HG02642 (cell line): ENCODE measurements around the gene FAM83D.

ENCODE experiments used
- ATAC-seq: cut with Tn5 transposase; IDR thresholded peaks from one replicate; pipeline ENCODE4 v1.9.1; 2021; ENCODE audit warnings: mild to moderate bottlenecking; ENCODE audit not compliant: unreplicated experiment, poor library complexity

FAM83D gene

DNA sequence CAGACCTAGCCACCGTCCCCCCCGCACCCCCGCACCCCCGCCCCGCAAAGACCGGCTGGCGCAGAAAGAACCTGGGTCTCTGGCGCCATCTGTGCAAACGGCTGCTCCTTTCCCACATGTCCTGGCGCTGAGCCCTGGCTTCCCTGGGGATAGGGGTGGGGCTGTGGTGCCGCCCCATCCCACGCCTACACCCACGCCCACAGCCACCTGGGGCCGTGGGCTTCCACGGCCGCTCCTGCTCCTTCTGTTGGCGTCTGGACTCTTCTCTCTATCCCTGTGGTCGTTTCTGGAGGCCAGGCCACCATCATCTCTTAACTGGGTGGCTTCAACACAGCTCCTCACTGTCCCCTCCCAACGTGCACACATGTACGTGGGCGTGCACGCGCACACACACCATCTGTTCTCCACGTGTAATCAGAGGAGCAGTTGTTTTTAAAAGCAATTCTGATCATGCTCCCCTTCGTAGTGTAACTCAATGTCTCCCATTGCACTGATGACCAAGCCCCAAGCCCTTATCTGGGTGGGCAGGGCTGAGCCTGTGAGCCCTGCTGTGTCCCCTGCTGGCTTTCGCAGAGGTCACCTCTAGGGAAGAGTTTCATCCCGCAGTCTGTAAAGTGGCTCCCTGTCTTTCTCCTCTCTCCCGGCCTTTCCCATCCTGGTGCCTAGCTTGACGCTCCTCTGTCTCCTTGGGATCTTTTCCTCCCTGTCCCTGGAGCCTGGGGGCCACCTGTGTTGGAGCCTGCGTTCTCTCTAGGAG, 31.9 kb upstream of the FAM83D start:
- ATAC-seq = no peak

DNA sequence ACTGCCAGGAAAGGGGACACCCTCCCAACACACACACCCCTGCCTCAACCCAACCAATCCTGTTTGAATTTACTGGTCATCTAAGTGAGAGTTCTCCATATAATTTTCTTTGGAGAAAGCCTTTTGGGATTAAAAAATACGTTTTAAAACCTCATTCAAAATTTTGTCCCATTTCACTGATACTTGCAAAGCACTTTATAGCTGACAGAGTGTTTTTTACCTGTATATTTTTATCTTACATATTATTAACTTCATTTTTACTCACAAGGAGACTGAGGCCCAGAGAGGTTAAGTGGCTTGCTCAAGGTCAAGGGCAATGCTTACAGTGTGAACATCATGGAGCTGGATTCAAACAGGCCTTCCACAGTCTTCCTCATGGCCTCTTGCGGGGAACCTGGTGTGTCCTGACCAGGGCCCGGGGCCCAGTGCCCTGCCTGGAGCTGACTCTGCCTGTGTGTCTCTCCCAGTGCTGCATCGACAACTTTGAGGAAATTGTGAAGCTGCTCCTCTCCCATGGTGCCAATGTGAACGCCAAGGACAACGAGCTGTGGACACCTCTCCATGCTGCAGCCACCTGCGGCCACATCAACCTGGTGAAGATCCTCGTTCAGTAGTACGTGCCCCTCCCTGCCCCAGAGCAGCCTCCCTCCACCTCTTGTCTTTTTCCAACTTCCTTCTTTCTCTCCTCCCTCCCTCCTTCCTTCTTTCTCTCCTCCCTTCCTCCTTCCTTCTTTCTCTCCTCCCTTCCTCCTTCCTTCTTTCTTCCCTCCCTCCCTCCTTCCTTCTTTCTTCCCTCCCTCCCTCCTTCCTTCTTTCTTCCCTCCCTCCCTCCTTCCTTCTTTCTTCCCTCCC, 30.9 kb upstream of the FAM83D start:
- ATAC-seq = no peak

DNA sequence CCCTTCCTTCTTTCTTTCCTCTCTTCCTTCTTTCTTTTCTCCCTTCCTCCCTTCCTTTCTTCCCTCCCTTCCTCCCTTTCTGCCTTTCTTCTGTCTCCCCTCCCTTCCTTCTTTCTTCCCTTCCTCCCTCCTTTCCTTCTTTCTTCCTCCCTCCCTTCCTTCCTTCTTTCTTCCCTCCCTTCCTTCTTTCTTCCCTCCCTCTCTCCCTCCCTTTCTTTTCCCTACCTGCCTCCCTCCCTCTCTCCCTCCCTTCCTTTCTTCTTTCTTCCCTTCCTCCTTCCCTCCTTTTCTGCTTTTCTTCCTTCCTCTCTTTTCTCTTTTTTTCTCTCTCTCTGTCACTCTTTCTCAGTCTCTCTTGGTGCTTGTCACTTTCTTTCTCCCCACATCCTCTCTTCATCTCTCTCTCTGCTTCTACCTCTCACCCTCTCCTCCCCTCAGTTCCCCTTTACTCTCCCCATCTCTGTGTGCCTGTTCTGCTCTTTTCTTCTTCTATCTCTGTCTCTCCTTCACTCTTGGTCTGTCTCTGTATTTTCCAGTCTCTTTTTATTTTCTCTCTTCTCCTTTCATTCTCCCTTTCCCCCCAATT, 30.1 kb upstream of the FAM83D start:
- ATAC-seq = no peak

DNA sequence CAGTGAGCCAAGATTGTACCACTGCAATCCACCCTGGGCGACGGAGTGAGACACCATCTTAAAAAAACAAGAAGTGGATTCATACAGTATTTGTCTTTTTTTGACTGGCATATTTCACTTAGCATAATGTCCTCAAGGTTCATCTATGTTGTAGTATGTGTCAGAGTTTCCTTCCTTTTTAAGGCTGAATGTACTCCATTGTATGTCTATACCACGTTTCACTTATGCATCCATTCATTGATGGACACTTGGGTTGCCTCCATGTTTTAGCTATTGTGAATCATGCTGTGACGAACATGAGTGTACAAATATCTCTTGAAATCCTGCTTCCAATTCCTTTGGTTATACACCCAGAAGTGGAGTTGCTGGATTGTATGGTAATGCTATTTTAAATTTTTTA, 28.9 kb upstream of the FAM83D start:
- no peak for ATAC-seq

DNA sequence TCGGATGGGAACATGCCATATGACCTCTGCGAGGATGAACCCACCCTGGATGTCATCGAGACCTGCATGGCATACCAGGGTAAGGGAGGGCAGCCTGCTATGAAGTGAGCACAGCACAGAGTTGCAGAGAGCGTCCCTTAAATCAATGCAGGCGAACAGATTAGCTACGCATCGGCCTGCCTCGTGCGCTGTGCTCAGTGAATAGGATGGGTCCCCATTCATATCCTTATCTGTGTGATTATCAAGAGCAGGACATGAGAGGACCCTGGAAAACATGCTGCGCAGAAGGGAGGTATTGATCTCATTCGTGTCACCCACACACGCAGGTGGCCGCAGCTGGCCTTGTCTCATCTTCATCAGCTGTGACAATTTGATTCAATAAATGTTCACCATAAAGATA, 25.6 kb upstream of the FAM83D start:
- no peak for ATAC-seq

DNA sequence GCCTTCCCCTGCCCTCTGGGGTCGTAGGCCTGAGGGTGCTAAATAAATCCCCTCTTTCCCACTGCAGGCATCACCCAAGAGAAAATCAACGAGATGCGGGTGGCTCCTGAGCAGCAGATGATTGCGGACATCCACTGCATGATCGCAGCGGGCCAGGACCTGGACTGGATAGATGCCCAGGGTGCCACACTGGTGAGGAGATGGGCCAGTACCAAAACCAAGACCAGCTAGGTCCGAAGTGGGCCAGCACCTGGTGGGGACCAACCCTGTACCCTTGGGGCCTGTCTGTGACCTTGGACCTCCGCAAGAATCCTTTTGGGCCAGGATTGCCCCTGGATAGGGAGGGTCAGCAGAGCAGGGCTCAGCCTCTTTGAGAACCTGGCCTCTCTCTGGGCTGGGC, 23.6 kb upstream of the FAM83D start:
- no peak for ATAC-seq

DNA sequence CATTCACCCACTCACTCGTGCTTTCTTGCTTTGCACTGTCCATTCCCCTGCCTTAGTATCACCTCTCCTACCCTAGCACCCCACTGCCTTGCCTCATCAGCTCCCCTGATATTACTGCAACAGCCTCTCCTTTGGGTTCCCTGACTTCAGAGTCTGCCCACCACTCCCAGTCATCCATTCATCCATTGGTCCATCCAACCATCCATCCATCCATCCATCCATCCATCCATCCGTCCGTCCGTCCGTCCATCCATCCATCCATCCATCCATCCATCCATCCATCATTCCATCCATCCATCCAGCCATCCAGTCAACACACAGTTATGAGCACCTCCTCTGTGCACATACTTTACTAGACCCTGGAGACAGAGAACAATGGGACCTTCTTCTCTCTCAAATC, 22.9 kb upstream of the FAM83D start:
- ATAC-seq = no peak

DNA sequence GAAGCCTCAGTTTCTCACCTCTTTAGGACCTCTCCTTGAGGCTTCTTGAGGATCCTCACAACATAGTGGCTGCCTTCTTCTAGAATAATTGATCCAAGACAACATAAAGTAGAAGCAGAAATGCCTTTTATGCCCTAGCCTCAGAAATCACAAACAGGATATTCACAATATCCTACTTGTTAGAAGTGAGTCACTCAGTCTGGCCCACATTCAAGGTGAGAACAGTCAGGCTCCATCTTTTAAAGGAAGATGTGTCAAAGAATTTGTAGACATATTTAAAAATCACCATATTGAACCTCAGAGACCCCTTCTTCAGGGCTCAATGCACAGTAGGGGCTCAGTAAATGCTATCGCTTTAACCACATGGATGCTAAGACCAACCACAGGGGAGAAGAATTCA, 20.8 kb upstream of the FAM83D start:
- ATAC-seq = no peak

DNA sequence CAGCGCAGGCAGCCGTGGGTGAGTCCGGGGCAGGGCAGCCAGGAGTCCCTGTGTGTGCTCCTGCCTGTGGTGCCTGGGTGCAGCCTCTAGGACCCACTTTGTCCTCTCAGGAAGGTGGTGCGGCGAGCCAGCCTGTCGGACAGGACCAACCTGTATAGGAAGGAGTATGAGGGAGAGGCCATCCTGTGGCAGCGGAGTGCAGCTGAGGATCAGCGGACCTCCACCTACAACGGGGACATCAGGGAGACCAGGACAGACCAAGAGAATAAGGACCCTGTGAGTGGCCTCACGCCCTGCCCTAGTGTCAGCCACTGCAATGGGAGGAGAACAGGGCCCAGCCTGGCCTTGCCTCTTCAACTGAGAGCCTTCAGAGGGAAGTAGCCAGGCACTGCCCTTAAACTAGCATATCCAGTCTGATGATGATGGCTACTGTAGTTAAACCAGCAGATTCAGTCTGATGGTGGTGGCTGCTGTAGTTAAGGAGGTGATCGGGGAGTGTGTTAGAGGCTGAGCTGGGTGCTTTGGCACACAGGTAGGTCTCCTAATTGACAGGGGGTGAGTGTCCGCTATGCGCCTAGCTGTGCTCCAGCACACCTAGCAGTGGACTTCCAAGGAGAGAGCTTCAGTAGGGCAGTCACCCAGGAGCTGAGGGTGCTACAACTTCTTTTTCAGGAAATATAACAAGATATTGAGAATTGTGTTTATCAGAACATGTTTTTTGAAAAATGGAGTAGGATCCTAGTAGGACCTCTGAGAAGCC, 18.1 kb upstream of the FAM83D start:
- ATAC-seq = no peak

DNA sequence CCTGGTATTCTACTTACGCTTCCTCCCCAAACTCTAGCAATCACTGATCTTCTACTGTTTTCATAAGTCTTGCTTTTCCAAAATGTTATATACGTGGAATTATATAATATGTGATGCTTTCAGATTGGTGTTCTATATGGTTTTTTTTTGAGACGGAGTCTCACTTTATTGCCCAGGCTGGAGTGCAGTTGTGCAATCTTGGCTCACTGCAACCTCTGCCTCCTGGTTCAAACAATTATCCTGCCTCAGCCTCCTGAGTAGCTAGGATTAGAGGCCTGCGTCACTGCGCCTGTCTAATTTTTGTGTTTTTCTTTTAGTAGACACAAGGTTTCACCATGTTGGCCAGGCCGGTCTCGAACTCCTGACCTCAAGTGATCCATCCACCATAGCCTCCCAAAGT, 10.9 kb upstream of the FAM83D start:
- no peak for ATAC-seq

DNA sequence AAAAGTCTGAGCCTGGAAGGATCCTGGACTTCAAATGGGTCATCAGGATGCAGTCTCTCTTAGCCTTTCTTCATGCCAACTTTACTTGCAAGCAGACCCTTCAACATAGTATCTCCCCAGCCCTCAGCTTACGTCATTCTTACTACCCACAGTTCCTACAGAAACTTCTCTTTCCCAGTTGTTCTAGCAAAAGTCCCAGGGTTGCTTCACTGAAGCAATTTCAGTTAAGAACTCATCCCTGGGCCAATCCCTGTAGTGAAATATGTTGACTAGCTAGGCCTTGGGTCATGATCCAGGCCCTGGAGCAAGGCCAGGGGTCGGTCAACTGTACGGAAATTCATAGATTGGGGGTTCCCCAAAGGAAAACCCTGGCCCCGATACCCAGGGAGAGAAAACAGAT, 8.6 kb upstream of the FAM83D start:
- ATAC-seq = no peak

DNA sequence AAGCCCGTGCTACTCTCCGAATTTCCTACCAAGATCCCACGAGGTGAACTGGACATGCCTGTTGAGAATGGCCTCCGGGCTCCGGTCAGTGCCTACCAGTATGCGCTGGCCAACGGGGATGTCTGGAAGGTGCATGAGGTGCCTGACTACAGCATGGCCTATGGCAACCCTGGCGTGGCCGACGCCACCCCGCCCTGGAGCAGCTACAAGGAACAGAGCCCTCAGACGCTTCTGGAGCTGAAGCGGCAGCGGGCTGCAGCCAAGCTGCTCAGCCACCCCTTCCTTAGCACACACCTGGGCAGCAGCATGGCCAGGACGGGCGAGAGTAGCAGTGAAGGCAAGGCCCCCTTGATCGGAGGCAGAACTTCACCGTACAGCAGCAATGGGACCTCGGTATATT, 8.0 kb upstream of the FAM83D start:
- ATAC-seq = no peak

DNA sequence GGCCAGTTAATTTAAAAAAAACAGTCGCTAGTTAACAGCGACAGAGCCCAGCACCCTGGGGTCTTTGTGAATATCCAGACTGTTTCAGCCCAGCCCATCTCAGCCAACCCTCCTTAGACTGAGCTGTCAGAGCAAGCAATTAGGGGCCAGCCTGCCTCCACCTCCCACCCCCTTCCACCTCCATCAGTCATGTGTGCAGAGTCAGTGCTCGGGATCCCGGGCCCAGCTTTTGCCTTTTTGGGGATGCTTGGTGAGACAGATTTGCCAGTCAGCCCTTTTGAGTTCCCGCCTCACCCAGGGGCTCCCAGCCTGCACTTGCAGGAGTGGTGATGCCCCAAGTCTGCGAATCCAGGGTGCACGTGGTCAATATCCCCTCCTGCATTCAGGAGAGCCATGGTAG, 6.5 kb upstream of the FAM83D start:
- no peak for ATAC-seq

DNA sequence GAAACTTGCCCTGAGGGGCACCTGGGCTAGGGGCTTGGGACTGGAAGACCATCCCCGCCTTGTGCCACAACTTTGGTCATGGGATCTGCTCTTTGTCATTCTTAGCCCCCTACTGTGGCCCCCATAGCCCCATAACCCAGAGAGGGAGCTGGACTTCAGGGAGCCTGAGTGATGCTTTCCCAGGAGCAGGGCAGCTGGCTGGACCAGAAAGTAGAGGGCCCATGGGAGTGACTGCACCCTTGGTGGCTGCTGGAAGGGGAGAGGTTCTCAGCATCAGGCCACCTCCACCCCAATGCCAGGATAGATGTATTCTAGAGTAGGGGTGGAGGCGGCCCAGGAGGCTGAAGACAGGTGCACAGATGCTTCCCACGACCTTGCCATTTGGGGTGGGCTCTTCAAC, 5.8 kb upstream of the FAM83D start:
- ATAC-seq = no peak

DNA sequence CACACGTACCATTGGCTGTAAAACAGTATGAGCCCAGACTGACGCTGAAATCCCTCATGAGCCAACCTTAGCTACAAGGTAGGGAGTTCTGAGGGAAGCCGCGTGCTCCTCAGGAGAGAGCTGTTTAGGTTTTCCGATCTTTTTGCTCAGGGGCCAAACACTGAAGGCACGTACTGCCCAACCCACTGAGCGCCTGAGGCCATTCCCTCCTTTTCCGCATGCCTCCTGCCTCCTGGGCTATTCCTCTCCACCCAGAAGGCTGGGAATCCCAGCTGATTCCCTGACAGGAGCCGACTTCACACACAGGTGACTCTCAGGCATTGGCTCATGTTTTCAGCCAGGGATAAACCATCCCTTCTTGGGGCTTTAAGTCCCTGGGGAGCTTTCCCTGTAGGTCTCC, 5.4 kb upstream of the FAM83D start:
- ATAC-seq = no peak

DNA sequence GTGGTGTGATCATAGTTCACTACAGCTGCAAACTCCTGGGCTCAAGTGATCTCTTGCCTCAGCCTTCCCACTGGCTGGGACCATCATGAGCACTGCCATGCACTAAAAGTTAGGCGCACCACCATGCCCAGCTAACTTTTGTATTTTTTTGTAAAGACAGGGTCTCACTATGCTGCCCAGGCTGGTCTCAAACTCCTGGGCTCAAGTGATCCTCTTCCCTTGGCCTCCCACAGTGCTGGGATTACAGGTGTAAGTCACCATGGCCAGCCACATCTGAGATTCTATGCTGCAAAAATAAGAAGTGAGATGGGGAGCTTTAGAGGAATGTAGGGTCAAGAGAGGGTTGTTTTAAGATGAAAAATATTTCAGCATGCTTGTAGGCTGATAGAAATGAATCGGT, 1.5 kb upstream of the FAM83D start:
- ATAC-seq = no peak

DNA sequence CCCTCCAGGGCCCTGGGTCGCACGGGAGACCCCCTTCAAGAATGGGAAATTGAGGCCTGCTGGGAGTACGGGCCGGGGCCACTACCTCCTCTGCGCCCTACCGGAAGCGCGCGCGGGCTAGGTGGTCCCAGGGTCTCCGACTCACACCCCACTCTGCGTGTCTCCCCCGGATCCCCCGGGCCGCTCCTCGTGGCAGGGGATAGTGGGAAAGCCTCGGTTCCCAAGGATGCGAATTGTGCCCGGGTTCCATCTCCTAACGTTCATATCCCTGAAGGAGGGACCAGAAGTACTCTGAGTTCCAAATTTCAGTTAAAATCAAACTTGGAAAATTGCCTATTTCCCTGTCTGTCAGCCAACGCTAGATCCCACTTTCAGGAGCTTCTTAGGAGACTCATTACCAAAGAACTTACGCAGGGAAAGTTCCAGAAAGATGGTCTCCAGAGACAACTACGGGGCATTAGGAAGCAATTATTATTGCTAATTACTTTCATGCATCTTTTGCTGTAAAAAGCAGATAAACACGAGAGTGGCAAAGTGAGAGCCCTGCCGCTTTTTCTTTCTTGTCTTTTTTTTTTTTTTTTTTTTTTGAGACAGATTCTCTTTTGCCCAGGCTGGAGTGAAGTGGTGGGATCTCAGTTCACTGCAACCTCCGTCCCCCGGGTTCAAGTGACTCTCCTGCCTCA, 858 bp downstream of the FAM83D start:
- no peak for ATAC-seq

DNA sequence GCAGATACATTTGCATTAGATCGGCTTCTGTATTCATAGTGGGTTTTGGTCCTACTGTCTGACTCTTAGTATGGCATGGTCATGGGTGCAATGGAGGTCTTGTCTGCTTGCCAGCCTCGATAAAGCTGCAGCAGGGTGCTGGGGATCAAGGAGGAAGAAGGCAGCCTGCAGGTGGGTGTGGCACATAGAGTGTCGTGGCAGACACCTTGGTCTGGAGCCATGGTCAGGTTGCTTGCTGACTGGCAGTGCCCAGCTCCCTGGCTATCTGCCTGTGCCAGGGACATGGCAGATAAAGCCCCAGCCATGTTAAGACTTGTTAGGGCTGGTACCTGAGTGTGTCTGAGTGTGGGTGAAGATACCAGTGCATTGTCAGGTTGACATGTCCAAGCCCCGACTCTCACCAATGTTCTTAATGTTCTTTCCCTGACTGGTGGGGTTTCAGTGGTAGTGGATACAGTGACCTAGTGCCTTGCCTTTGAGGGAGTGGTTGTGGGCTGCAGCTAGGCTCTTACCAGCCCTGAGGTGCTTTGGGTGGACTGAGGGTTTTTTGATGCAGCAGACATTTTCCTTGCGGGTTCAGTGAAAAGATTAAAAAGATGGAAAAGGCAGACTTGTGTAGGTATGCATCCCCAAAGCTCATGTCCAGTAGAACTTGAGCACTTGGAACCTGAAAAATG, 1.8 kb downstream of the FAM83D start:
- ATAC-seq = no peak

DNA sequence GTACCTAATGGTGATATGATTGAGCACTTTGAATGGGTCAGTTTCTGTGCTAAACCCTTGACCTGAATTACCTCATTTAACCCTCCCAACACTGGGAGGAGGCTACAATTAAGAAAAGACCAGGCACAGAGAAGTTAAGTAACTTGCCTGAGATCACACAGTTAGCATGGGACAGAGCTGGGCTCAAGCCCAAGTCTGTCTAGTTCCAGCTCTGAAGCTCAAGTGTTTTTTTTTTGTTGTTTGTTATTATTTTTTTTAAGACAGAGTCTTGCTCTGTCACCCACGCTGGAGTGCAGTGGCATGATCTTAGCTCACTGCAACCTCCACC, 4.0 kb downstream of the FAM83D start:
- ATAC-seq = no peak

DNA sequence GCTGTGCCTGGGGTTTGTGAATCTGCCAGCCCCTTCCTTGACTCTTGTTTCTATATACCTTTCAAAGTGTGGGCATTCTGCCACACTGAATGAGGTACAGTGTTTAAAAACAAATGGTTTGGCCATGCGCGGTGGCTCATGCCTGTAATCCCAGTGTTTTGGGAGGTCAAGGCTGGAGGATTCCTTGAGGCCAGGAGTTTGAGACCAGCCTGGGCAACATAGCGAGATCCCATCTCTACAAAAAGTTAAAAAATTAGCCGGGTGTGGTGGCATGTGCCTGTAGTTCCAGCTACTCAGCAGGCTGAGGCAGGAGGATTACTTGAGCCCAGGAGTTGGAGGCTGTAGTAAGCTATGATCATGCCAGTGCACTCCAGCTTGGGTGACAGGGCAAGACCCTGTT, 5.8 kb downstream of the FAM83D start:
- no peak for ATAC-seq
